ENCODE measurements around the gene LPAR2. TPM values are rescaled to one million over a fixed set of nuclear protein-coding genes. Genes with fewer than 3 reads are reported as not detected.

LPAR2 gene
- total and polyA plus RNA-seq, 10 of the 15 experiments (the other 5 are each of a cell fraction or from before 2014, with no cell fraction given): 0.98 to 23.8 (median 10.2) TPM

- ATAC-seq: no peak
- peaks cover 3% of the 10 kb centered on the region; the same call in 1 of the 2 replicates for H3K4me1 ChIP-seq (ENCODE audit: control insufficient read depth, insufficient read depth, low read length)
- ChIA-PET CTCF (interaction anchor here (2.0 kb wide), 1 partner anchor 56 kb away, joined by 6 read pairs; no protein-coding TSS in a partner anchor), POLR2A (interaction anchor here (1.2 to 1.8 kb wide), 2 partner anchors 13 to 18 kb away, joined by 3 to 10 read pairs; partner anchors contain the start of gene LPAR2), SMC1A (ENCODE audit: uncharacterized antibody, unreplicated experiment) (interaction anchor here (1.0 kb wide), 1 partner anchor 9 kb away, joined by 3 read pairs; no protein-coding TSS in a partner anchor), RAD21 (ENCODE audit: unreplicated experiment) (interaction anchor here (1.2 kb wide), 1 partner anchor 20 kb away, joined by 3 read pairs; no protein-coding TSS in a partner anchor)
- BruUV-seq (replicated peaks): no TSS peak
- intact Hi-C loops (cut with micrococcal nuclease; ENCODE audit: unreplicated experiment) (no loop called here), in situ Hi-C loops (cut with MboI) (no loop called here)
- no peaks in the 10 kb centered on the region for H3K9me3 ChIP-seq (replicated peaks; ENCODE audit: control insufficient read depth, insufficient read depth, low read length)
- H3K9ac ChIP-seq (ENCODE audit: control insufficient read depth, insufficient read depth, low read length): no peak overlapping the region
- WGBS (ENCODE audit: insufficient coverage, insufficient replicate concordance, low lambda C conversion rate, missing lambda C conversion rate): 89% methylated on average over 10 of the region's 10 CpGs
- H3K36me3 ChIP-seq (ENCODE audit: control insufficient read depth in 2 of 2, insufficient read depth in 2 of 2, low read length in 1 of 2): peaks cover 0 to 3% of the 10 kb centered on the region in 2 experiments; a peak in 2 of 4 replicates
- TF ChIP-seq RAD21 (IDR thresholded peaks at IDR 0.05; ENCODE audit: insufficient read depth, low read depth, low read length): no peak
- TF ChIP-seq CBX5 (IDR thresholded peaks at IDR 0.05; ENCODE audit: low read depth): no peak
- TF ChIP-seq, protein P1, sequence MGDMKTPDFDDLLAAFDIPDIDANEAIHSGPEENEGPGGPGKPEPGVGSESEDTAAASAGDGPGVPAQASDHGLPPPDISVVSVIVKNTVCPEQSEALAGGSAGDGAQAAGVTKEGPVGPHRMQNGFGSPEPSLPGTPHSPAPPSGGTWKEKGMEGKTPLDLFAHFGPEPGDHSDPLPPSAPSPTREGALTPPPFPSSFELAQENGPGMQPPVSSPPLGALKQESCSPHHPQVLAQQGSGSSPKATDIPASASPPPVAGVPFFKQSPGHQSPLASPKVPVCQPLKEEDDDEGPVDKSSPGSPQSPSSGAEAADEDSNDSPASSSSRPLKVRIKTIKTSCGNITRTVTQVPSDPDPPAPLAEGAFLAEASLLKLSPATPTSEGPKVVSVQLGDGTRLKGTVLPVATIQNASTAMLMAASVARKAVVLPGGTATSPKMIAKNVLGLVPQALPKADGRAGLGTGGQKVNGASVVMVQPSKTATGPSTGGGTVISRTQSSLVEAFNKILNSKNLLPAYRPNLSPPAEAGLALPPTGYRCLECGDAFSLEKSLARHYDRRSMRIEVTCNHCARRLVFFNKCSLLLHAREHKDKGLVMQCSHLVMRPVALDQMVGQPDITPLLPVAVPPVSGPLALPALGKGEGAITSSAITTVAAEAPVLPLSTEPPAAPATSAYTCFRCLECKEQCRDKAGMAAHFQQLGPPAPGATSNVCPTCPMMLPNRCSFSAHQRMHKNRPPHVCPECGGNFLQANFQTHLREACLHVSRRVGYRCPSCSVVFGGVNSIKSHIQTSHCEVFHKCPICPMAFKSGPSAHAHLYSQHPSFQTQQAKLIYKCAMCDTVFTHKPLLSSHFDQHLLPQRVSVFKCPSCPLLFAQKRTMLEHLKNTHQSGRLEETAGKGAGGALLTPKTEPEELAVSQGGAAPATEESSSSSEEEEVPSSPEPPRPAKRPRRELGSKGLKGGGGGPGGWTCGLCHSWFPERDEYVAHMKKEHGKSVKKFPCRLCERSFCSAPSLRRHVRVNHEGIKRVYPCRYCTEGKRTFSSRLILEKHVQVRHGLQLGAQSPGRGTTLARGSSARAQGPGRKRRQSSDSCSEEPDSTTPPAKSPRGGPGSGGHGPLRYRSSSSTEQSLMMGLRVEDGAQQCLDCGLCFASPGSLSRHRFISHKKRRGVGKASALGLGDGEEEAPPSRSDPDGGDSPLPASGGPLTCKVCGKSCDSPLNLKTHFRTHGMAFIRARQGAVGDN (IDR thresholded peaks at IDR 0.05): no peak
- no peak for TF ChIP-seq KLF5 (IDR thresholded peaks at IDR 0.05; ENCODE audit: partially characterized antibody)
- TF ChIP-seq ZNF217 (IDR thresholded peaks at IDR 0.05): no peak
- TF ChIP-seq TCF12 (IDR thresholded peaks at IDR 0.05; ENCODE audit: low read depth, low read length): no peak
- TF ChIP-seq, protein P2, sequence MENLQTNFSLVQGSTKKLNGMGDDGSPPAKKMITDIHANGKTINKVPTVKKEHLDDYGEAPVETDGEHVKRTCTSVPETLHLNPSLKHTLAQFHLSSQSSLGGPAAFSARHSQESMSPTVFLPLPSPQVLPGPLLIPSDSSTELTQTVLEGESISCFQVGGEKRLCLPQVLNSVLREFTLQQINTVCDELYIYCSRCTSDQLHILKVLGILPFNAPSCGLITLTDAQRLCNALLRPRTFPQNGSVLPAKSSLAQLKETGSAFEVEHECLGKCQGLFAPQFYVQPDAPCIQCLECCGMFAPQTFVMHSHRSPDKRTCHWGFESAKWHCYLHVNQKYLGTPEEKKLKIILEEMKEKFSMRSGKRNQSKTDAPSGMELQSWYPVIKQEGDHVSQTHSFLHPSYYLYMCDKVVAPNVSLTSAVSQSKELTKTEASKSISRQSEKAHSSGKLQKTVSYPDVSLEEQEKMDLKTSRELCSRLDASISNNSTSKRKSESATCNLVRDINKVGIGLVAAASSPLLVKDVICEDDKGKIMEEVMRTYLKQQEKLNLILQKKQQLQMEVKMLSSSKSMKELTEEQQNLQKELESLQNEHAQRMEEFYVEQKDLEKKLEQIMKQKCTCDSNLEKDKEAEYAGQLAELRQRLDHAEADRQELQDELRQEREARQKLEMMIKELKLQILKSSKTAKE (IDR thresholded peaks at IDR 0.05; ENCODE audit: low read depth, poor library complexity, severe bottlenecking): no peak
- no peak for TF ChIP-seq LARP7 (IDR thresholded peaks at IDR 0.05)
- TF ChIP-seq, protein P3, sequence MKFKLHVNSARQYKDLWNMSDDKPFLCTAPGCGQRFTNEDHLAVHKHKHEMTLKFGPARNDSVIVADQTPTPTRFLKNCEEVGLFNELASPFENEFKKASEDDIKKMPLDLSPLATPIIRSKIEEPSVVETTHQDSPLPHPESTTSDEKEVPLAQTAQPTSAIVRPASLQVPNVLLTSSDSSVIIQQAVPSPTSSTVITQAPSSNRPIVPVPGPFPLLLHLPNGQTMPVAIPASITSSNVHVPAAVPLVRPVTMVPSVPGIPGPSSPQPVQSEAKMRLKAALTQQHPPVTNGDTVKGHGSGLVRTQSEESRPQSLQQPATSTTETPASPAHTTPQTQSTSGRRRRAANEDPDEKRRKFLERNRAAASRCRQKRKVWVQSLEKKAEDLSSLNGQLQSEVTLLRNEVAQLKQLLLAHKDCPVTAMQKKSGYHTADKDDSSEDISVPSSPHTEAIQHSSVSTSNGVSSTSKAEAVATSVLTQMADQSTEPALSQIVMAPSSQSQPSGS (IDR thresholded peaks at IDR 0.05; ENCODE audit: low read length): no peak
- no peaks in the 10 kb centered on the region; the same call in 1 of the 2 replicates for H3K79me2 ChIP-seq (ENCODE audit: control insufficient read depth, insufficient read depth, low read length)
- no peak overlapping the region for H3K4me2 ChIP-seq (ENCODE audit: control insufficient read depth, insufficient read depth)
- no peak for FAIRE-seq
- H3K27ac ChIP-seq (ENCODE audit: control insufficient read depth, insufficient read depth): no peak overlapping the region
- no peak overlapping the region for H3K4me3 ChIP-seq
- H3K27me3 ChIP-seq (replicated peaks in 1 of 2; ENCODE audit: control insufficient read depth in 2 of 2, insufficient read depth in 2 of 2, low read length in 1 of 2): no peaks in the 10 kb centered on the region
- H2AFZ ChIP-seq (ENCODE audit: control insufficient read depth, low read depth, low read length): no peak overlapping the region
- DNase-seq (ENCODE audit: low read depth, low spot score): no peak
- H4K20me1 ChIP-seq (ENCODE audit: control insufficient read depth, insufficient read depth): no peaks in the 10 kb centered on the region
These were observed 17.4 kb downstream of the LPAR2 start for GRCh38 chr19:19610376-19611202.

Data from GM12878 (cell line).